Heart right ventricle (tissue), 16 donors: ENCODE measurements around the gene CKS2. TPM values are rescaled to one million over a fixed set of nuclear protein-coding genes. Genes with fewer than 3 reads are reported as not detected.
"Not testable (repeated sequence)": the region's sequence is repeated elsewhere in the genome, so short reads cannot be mapped to it uniquely, and the experiment has no call there.

ENCODE experiments used
- ATAC-seq, 8 donors: fragments of 200-7000 bp; cut with Tn5 transposase; one replicate each; pipeline ENCODE4 v1.9.1; 2020; ENCODE audit warnings: mild to moderate bottlenecking in 8 of 8, moderate library complexity in 8 of 8, moderate number of reproducible peaks in 1 of 8
- DNase-seq, 2 donors: peaks; one replicate each; pipeline ENCODE4 v3.0.0-alpha.2; 2020
- H3K27ac ChIP-seq, 10 donors: fragments of 200-600 bp; sonication (generic) in 2 of 10; one replicate each; pipeline versions ENCODE4 v1.5.0 to v1.8.0; 2020 to 2022; ENCODE audit warnings: mild to moderate bottlenecking in 3 of 10
- H3K27me3 ChIP-seq, 7 donors: fragments of 200-600 bp; one replicate each; pipeline ENCODE4 v1.8.0; 2021 to 2022; ENCODE audit warnings: mild to moderate bottlenecking in 2 of 7
- H3K36me3 ChIP-seq, 9 donors: fragments of 200-600 bp; sonication (generic) in 1 of 9; one replicate each; pipeline versions ENCODE4 v1.5.0 to v1.8.0; 2020 to 2022; ENCODE audit warnings: mild to moderate bottlenecking in 2 of 9
- H3K4me1 ChIP-seq, 9 donors: fragments of 200-600 bp; sonication (generic) in 1 of 9; one replicate each; pipeline versions ENCODE4 v1.5.0 to v1.8.0; 2020 to 2022; ENCODE audit warnings: mild to moderate bottlenecking in 4 of 9
- H3K4me3 ChIP-seq, 10 donors: fragments of 200-600 bp; sonication (generic) in 2 of 10; one replicate each; pipeline versions ENCODE4 v1.5.0 to v1.8.0; 2020 to 2022; ENCODE audit warnings: mild to moderate bottlenecking in 7 of 10, moderate library complexity in 2 of 10
- H3K9me3 ChIP-seq, 11 donors: fragments of 200-600 bp in 10 of 11; sonication (generic) in 2 of 11; one replicate each; pipeline versions ENCODE4 v1.5.0 to v1.8.0; 2013 to 2022; ENCODE audit warnings: mild to moderate bottlenecking in 2 of 11, control low read depth in 1 of 11, moderate library complexity in 1 of 11
- CTCF ChIP-seq, 9 donors: fragments of 200-600 bp; sonication (generic) in 2 of 9; IDR thresholded peaks; one replicate each; pipeline versions ENCODE4 v1.5.0 to v1.8.0; 2021 to 2022; ENCODE audit warnings: antibody characterized with exemption in 9 of 9, mild to moderate bottlenecking in 5 of 9, moderate library complexity in 1 of 9
- WGBS, 2 donors: extraction: QIAGEN DNeasy Blood & Tissue Kit; methylation state at CpG; one replicate each; pipeline ENCODE4 v1.1.7; 2013; ENCODE audit warnings: inconsistent platforms in 1 of 2; 5-methylcytosine and 5-hydroxymethylcytosine counted together
- intact Hi-C, 10 donors: fragments of 100-400 bp; cut with DNase I; formaldehyde crosslinking; loops; one replicate each; pipeline versions ENCODE4 v1.11.1 to v1.14.2; 2022
- polyA plus RNA-seq, 2 donors: library from polyadenylated mRNA; stranded (reverse); fragments of 200-250 nt; gene quantifications; one replicate each; pipeline ENCODE4 v1.2.3, GENCODE V29; 2013
- total RNA-seq, 10 donors: library from RNA; stranded (reverse); fragmentation: NEBNext Ultra II Directional in 3 of 10; extraction: Animal tissue kit (Norgen Biotek cat#: 25700) in 3 of 10; gene quantifications; one replicate each; pipeline versions ENCODE4 v1.2.1 to v1.2.4, GENCODE V29; 2021 to 2023
- donor health status: Arrhythmogenic right ventricular cardiomyopathy.
- donor health status: ischemic (EF 13 %, LVEDD 7.1; RV severe dilation, severe dysfunction).
- donor health status: healthy with polysubstance abuse.
- donor health status: DM: no; HTN: yes; CAD: no.
- donor health status: DM: no; HTN: no; CAD: no.
- donor health status: ischemic (EF 25% LVEDD 6.9; RV normal size, moderate dysfunction).
- donor health status: ischemic (EF 25% LVEDD 5.7; RV mildly dilated, moderate dysfunction).
- donor health status: healthy.
- donor health status: DM: yes; HTN: yes; CAD: no.
- donor health status: Ischemic cardiomyopathy.
- donor health status: ischemic (EF 35%, LVEDD 5.7; RV mildly dilated, moderate dysfunction).
- donor health status: nonischemic (EF 11% LVEDD 7.7; RV severe dilation, severe dysfunction).
- donor health status: DM: yes; HTN: yes; CAD: no.
- donor health status: PGD.
- donor health status: ischemic (EF 29% LVEDD 5.4; RV normal size, mild dysfunction).
- donor health status: nonischemic (EF 23%, LVEDD 6.1; RV moderate dilation, normal function).

Gene CKS2
- total and polyA plus RNA-seq, 12 donors = 1.5 to 24.3 (median 7.5) TPM

- Histone ChIP-seq H3K9me3 (peaks cover 0 to 13% (median 0%) of the 10 kb centered on the region in 11 donors), H3K36me3 (no peaks in the 10 kb centered on the region), H3K4me3 (no peak overlapping the region), H3K27ac (no peak overlapping the region), H3K27me3 (no peaks in the 10 kb centered on the region), H3K4me1 (no peaks in the 10 kb centered on the region)
- no peak for DNase-seq
- no peak for ATAC-seq
- 37 to 38% methylated on average over 5 of the region's 5 CpGs for WGBS, 2 donors
- intact Hi-C loops = no loop called here
- TF ChIP-seq CTCF (IDR thresholded peaks at IDR 0.05) = no peak
Measured at GRCh38 chr9:89295400-89295799, 15.6 kb upstream of the CKS2 start.

GRCh38 chr9:89301996-89302395 lies 9.0 kb upstream of the CKS2 start:
- not testable (repeated sequence) for H3K4me1 ChIP-seq, H3K4me3 ChIP-seq, H3K27me3 ChIP-seq, H3K27ac ChIP-seq, ATAC-seq, DNase-seq, H3K9me3 ChIP-seq
- H3K36me3 ChIP-seq = peaks cover 0 to 14% (median 0%) of the 10 kb centered on the region in 9 donors
- WGBS, 2 donors = 45 to 67% methylated on average over 2 of the region's 2 CpGs
- intact Hi-C loops = loop anchor here in 1 of 10 donors (10.0 kb wide), 1 partner anchor 707 kb away; no protein-coding TSS in a partner anchor

GRCh38 chr9:89304020-89304833 lies 6.8 kb upstream of the CKS2 start:
- TF ChIP-seq CTCF (IDR thresholded peaks at IDR 0.05) = no peak
- peaks cover 0 to 32% (median 0%) of the 10 kb centered on the region in 9 donors for H3K36me3 ChIP-seq
- H3K9me3 ChIP-seq = no peaks in the 10 kb centered on the region
- WGBS, 2 donors = 88 to 90% methylated on average over 7 of the region's 7 CpGs
- no peak overlapping the region for H3K27ac ChIP-seq
- H3K27me3 ChIP-seq = no peaks in the 10 kb centered on the region
- H3K4me1 ChIP-seq = peaks cover 0 to 7% (median 0%) of the 10 kb centered on the region in 9 donors
- DNase-seq (no peak), ATAC-seq (no peak)
- intact Hi-C loops = loop anchor here in 1 of 10 donors (10.0 kb wide), 1 partner anchor 709 kb away; no protein-coding TSS in a partner anchor
- H3K4me3 ChIP-seq = no peak overlapping the region

GRCh38 chr9:89304834-89305188 lies 6.2 kb upstream of the CKS2 start:
- Histone ChIP-seq H3K27me3 (no peaks in the 10 kb centered on the region), H3K9me3 (no peaks in the 10 kb centered on the region), H3K27ac (peak overlapping the region in 1 of 10 donors; percentile 66), H3K4me3 (no peak overlapping the region), H3K36me3 (peaks cover 0 to 32% (median 0%) of the 10 kb centered on the region in 9 donors), H3K4me1 (peaks cover 0 to 13% (median 6%) of the 10 kb centered on the region in 9 donors)
- DNase-seq (no peak), ATAC-seq (no peak)
- TF ChIP-seq CTCF (IDR thresholded peaks at IDR 0.05) = no peak
- intact Hi-C loops = loop anchor here in 1 of 10 donors (10.0 kb wide), 1 partner anchor 710 kb away; no protein-coding TSS in a partner anchor
- WGBS, 2 donors = 93 to 98% methylated on average over 2 of the region's 2 CpGs

- no peak for TF ChIP-seq CTCF (IDR thresholded peaks at IDR 0.05)
- 71 to 80% methylated on average over 3 of the region's 3 CpGs for WGBS, 2 donors
- Histone ChIP-seq H3K9me3 (no peaks in the 10 kb centered on the region), H3K27me3 (no peaks in the 10 kb centered on the region), H3K27ac (peak overlapping the region in 6 of 10 donors; percentile 24 to 66 (median 44)), H3K36me3 (peaks cover 0 to 32% (median 0%) of the 10 kb centered on the region in 9 donors), H3K4me3 (no peak overlapping the region), H3K4me1 (peaks cover 0 to 16% (median 9%) of the 10 kb centered on the region in 9 donors)
- no peak for DNase-seq
- ATAC-seq = no peak
- intact Hi-C loops = loop anchor here in 1 of 10 donors (10.0 kb wide), 1 partner anchor 711 kb away; no protein-coding TSS in a partner anchor
Measured at GRCh38 chr9:89305868-89306267, 5.1 kb upstream of the CKS2 start.
